Cardiac septum (tissue), 1 donor: ENCODE data around the gene ABHD16B. TPM values are rescaled to one million over a fixed set of nuclear protein-coding genes. Genes with fewer than 3 reads are reported as not detected.

ENCODE experiments used
- total RNA-seq: library from RNA; stranded (reverse); fragmentation: NEBNext Ultra II Directional; extraction: Animal tissue kit (Norgen Biotek cat#: 25700); gene quantifications from one replicate; pipeline ENCODE4 v1.2.1, GENCODE V29; 2021
- donor health status: DM: no; HTN: no; CAD: no.

The ABHD16B gene
- total RNA-seq, 1 donor from 2014 or later, result not detected

Other genes with a start within 250 kb of the ABHD16B start
- 6.8 TPM for gene GMEB2, start 234.4 kb upstream of the ABHD16B start, total RNA-seq
- gene STMN3, start 208.1 kb upstream of the ABHD16B start, total RNA-seq, result 8.8 TPM
- 10.5 TPM for gene RTEL1, start 203.2 kb upstream of the ABHD16B start, total RNA-seq
- gene TNFRSF6B, start 164.8 kb upstream of the ABHD16B start, total RNA-seq, result not detected
- 40.3 TPM for gene ARFRP1, start 153.5 kb upstream of the ABHD16B start, total RNA-seq
- gene ZGPAT, start 153.5 kb upstream of the ABHD16B start, total RNA-seq, result 16.7 TPM
- 5.0 TPM for gene LIME1, start 124.8 kb upstream of the ABHD16B start, total RNA-seq
- 67.8 TPM for gene SLC2A4RG, start 121.7 kb upstream of the ABHD16B start, total RNA-seq
- 17.4 TPM for gene ZBTB46, start 30.2 kb upstream of the ABHD16B start, total RNA-seq
- gene TPD52L2, start 3.8 kb downstream of the ABHD16B start, total RNA-seq, result 72.0 TPM
- 36.1 TPM for gene DNAJC5, start 33.6 kb downstream of the ABHD16B start, total RNA-seq
- gene UCKL1, start 94.9 kb downstream of the ABHD16B start, total RNA-seq, result 43.2 TPM
- gene ZNF512B, start 108.4 kb downstream of the ABHD16B start, total RNA-seq, result 12.8 TPM
- 4.0 TPM for gene SAMD10, start 118.1 kb downstream of the ABHD16B start, total RNA-seq
- 47.5 TPM for gene PRPF6, start 119.6 kb downstream of the ABHD16B start, total RNA-seq
- gene C20orf204, start 174.7 kb downstream of the ABHD16B start, total RNA-seq, result 0.86 TPM
- 67.0 TPM for gene SOX18, start 188.1 kb downstream of the ABHD16B start, total RNA-seq
- 66.0 TPM for gene TCEA2, start 201.7 kb downstream of the ABHD16B start, total RNA-seq
- 3.1 TPM for gene RGS19, start 218.0 kb downstream of the ABHD16B start, total RNA-seq
- gene OPRL1, start 218.6 kb downstream of the ABHD16B start, total RNA-seq, result 0.48 TPM
- gene LKAAEAR1, start 222.9 kb downstream of the ABHD16B start, total RNA-seq, result not detected
- gene NPBWR2, start 246.1 kb downstream of the ABHD16B start, total RNA-seq, result not detected